Panc1 (cell line): ENCODE measurements around the gene PRRX2.
A peak's percentile ranks its signal among the peaks of the same experiment; 100 is the strongest.

Experiments used
- POLR2AphosphoS5 ChIP-seq: IDR thresholded peaks from 2 replicates; pipeline ENCODE4 v1.6.1; 2012; ENCODE audit warnings: mild to moderate bottlenecking, low read depth, low read length, moderate library complexity
- SIN3A ChIP-seq: IDR thresholded peaks from 2 replicates; pipeline ENCODE4 v1.6.1; 2012; ENCODE audit warnings: low read depth, mild to moderate bottlenecking, low read length, moderate library complexity, borderline replicate concordance; ENCODE audit not compliant: insufficient read depth
- TF ChIP-seq, protein P1 (sequence below): fragments of 450-650 bp; IDR thresholded peaks from 2 replicates; pipeline ENCODE4 v1.5.1; 2017; ENCODE audit warnings: mild to moderate bottlenecking
- TF ChIP-seq, protein P2 (sequence below), 2 experiments: IDR thresholded peaks; 2 replicates each; pipeline ENCODE4 v1.6.1; 2011 to 2012; ENCODE audit warnings: low read depth in 2 of 2, control low read depth in 1 of 2, low read length in 1 of 2, mild to moderate bottlenecking in 1 of 2, moderate library complexity in 1 of 2; ENCODE audit not compliant: insufficient read depth in 1 of 2

DNA sequence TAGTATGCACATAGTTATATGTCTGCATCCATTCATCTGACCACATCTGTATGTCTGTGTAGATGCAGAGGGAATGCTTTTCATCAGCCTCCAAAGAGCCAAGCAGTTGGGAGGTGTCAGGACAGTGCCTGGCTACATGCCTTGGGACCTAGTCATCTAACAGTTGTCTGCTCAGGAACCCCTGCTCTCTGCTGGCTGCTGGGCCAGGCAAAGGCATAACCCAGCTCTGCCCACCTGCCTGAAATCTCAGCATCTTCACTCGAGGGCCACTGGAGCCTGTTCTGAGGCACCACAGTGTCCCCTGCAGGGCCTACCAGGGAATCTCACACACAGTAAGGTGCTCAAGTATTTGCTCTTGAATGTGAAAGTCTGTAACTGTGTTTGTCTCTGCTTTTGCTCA is 48.3 kb upstream of the PRRX2 start:
- no peak for TF ChIP-seq POLR2AphosphoS5
- no peak for TF ChIP-seq SIN3A
- TF ChIP-seq, protein P1, sequence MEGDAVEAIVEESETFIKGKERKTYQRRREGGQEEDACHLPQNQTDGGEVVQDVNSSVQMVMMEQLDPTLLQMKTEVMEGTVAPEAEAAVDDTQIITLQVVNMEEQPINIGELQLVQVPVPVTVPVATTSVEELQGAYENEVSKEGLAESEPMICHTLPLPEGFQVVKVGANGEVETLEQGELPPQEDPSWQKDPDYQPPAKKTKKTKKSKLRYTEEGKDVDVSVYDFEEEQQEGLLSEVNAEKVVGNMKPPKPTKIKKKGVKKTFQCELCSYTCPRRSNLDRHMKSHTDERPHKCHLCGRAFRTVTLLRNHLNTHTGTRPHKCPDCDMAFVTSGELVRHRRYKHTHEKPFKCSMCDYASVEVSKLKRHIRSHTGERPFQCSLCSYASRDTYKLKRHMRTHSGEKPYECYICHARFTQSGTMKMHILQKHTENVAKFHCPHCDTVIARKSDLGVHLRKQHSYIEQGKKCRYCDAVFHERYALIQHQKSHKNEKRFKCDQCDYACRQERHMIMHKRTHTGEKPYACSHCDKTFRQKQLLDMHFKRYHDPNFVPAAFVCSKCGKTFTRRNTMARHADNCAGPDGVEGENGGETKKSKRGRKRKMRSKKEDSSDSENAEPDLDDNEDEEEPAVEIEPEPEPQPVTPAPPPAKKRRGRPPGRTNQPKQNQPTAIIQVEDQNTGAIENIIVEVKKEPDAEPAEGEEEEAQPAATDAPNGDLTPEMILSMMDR = peak; percentile 71
- TF ChIP-seq, protein P2, sequence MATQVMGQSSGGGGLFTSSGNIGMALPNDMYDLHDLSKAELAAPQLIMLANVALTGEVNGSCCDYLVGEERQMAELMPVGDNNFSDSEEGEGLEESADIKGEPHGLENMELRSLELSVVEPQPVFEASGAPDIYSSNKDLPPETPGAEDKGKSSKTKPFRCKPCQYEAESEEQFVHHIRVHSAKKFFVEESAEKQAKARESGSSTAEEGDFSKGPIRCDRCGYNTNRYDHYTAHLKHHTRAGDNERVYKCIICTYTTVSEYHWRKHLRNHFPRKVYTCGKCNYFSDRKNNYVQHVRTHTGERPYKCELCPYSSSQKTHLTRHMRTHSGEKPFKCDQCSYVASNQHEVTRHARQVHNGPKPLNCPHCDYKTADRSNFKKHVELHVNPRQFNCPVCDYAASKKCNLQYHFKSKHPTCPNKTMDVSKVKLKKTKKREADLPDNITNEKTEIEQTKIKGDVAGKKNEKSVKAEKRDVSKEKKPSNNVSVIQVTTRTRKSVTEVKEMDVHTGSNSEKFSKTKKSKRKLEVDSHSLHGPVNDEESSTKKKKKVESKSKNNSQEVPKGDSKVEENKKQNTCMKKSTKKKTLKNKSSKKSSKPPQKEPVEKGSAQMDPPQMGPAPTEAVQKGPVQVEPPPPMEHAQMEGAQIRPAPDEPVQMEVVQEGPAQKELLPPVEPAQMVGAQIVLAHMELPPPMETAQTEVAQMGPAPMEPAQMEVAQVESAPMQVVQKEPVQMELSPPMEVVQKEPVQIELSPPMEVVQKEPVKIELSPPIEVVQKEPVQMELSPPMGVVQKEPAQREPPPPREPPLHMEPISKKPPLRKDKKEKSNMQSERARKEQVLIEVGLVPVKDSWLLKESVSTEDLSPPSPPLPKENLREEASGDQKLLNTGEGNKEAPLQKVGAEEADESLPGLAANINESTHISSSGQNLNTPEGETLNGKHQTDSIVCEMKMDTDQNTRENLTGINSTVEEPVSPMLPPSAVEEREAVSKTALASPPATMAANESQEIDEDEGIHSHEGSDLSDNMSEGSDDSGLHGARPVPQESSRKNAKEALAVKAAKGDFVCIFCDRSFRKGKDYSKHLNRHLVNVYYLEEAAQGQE (IDR thresholded peaks at IDR 0.05; ENCODE audit: insufficient read depth in 1 of 2, low read depth in 2 of 2, low read length in 1 of 2) = no peak
